Germinal center (tissue), 1 donor: ENCODE data around the gene PPFIA4.
A peak's percentile ranks its signal among the peaks of the same experiment; 100 is the strongest.
"Not testable (repeated sequence)": the region's sequence is repeated elsewhere in the genome, so short reads cannot be mapped to it uniquely, and the experiment has no call there.

Source experiments
- DNase-seq: peaks from one replicate; pipeline ENCODE4 v3.0.0; 2012; ENCODE audit warnings: mixed read lengths, low spot score

Gene PPFIA4

DNA sequence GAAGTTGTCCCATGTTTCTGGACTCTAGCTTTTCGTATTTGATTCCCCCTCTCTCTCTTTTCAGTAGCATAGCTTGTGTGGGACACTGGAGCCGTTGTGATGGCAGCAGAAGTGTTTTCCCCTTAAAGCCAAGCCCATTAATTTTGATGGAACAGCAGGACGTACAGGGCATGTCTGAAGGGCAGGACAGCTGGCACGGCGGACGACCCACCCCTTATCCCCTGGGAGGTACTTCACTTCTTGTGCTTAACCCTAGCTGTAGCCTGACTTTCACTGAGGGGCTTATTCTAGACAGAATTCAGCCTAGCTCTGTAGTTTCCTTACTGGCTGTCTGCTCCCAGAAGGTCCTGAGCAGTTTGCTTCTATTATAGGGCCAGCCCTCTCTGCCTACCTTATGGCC is 8.6 kb upstream of the PPFIA4 start:
- no peak for DNase-seq

DNA sequence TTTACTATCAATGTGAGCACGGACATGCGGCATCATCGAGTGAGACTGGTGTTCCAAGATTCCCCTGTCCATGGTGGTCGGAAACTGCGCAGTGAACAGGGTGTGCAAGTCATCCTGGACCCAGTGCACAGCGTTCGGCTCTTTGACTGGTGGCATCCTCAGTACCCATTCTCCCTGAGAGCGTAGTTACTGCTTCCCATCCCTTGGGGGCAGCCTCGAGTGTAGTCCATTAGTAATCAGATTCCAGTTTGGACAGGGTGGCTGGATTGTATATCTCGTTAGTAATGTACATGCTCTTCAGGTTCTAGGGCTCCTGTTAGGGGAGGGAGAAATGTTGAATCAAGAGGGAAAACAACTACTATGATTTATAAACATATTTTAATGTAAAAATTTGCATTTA is 3.4 kb upstream of the PPFIA4 start:
- not testable (repeated sequence) for DNase-seq

DNA sequence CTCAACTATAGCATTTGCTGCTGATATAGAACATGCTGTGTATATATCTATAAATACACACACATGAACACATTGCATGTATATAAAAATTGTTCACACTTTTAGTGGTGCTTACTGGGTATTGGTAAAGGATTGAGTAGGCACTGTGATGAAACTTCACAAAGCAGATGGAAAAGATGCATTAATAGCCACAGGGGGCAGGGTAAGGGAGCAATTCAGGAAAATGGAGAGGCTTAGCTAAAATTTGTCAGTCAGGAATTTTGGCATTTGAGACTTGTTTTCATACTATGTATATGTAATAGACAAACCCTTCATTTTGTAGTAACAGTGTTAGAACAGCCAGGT is 633 bp upstream of the PPFIA4 start:
- no peak for DNase-seq

DNA sequence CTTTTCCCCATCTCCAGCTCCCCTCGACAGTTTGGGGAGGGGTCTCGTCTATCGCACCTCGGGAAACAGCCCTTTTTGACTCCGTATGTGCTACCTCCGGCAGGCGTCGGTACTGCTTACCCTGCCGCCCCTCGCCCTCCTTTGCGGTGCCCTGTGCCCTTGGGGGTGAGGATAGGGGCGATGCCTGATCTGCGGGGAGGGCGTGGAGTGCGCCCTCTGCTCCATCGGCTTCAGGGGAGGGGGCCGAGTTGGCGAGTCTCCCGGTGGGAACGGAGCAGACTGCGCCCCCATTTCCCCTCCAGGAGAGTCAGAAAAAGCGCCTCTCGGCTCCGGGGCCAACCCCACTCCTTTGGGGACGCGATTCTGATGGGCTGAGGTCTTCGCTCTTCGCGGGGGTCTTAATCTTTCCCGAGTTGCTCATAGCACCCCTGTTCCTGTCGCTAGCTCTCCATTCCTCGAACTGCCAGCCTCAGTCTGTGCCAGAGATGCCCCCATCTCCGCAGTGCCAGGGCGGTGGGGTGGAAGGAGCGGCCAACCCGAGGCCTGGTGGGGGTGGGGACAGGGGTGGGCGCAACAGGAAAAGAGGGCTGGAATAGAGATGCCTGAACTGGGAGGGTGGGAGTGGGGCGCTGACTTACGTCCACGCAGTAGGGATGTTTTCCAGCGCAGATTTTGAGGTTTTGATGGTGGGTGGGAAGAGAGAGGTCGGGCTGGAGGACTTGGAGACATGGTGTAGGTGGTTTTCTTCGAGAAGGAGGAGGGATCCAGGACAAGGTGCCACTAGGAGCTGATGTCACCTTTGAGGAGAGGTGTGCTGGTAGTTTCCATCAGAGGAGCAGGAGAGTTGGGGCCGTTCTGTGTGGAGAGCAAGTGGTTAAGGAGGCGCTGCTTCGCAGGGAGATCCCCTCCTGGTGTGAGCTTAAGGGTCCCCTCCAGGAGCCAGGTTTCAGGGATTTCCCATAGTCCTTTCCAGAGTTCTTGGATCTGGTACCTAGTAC is 674 bp downstream of the PPFIA4 start:
- DNase-seq = no peak

DNA sequence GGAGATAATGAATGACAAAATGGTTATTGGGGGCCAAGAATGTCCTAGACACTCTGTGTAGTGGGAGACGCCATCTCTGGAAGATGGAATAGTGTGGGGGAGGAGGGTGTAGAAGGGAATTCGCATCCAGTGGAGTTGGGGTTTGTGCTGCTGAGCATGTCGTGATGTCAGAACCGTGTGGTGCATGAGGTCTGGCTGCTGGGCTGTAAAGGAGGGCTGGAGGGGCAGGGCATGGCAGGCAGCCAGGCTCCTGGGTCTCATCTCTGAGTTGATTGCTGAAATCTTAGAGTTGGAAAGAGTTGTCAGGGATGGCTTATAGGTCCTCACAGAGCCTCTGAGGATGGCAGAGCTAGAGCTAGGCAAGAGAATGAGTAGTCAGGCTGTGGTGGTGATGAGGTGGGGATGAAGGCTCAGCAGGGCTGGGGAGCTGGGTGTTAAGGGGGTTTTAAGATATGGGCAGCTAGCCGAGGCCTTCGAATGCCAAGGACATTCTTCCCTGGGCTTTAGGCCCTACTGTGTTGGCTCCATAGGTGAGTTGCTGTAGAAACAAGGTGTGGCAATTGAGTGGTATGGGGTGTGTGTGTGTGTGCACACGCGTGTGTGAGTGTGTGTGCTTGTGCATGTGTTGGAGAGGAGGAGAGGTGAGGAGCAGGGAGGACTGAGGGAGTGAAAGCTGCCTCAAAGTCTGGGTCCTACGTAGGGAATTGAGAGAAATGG is 1.9 kb downstream of the PPFIA4 start:
- DNase-seq = peak; percentile 2

DNA sequence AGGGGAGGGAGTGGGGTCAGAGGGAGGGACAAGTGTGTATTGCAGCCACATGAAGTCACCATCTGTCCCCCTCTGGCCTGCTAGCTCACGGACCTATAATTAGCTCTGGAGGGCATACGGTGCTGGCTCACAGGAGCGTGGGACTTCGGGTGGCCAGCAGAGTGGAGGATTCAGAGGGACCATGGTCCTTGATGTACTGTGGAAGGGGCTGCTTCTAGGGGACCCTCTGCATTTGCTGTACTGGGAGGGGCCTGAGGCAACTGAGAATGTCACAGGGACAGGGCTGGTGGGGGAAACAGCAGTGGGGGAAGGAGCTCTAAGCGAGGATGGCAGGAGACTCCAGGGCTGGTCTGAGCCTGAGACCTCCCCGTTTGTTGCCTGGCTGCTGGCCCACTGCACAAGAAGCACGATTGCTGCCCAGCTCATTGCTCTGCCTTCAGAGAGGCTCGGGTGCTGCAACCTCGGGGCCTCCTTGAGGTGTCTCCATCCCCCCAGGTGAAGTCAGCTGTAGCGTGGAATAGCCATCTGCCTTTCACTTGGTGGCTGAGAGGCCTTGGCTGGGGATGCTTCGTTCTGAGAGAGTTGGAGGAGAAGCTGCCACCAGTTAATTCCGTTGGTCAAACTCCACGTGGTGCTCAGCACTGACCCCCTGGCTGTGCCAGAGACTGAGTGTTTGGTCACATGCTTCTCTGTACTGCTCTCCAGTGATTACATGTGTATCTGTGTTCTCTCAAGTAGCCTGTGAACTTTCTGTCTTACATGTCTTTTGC is 2.7 kb downstream of the PPFIA4 start:
- DNase-seq = peak; percentile 1

DNA sequence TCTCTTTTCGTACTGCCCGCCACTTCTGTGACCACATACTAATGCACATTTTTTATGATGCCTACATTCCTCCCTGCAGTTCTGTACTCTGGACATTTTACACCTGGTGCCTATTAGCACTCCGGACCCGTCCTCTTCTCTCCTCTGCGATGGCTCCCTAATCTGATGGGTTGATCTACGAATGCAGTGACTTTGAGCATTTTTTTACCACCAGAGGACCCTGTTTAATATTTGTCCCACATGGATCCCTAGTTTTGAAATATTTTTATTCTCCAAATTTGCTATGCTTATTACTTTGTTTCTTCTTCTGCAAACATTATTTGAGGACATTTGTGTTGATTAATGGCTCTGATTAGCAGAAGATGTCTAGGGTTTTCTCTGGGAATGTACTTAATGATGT is 5.2 kb downstream of the PPFIA4 start:
- no peak for DNase-seq

DNA sequence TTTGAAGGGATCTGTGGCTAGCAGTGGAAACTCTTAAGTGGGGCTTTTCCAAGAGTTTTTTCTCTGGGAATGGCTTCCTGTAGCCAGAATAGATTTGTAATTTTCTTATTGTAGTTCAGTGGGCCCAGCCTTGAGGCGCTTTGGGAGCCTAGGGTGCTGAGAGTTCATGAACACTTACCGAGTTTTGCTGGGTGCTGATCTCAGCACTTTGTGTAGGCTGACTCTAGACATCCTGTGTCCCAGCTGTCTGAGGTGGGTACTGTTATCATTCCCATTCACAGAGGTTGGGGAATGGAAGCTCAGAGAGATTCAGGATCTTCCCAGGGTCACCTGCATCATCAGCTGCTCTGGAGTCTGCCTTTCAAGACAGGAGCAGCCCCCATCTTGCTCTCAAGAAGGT is 7.0 kb downstream of the PPFIA4 start:
- no peak for DNase-seq

DNA sequence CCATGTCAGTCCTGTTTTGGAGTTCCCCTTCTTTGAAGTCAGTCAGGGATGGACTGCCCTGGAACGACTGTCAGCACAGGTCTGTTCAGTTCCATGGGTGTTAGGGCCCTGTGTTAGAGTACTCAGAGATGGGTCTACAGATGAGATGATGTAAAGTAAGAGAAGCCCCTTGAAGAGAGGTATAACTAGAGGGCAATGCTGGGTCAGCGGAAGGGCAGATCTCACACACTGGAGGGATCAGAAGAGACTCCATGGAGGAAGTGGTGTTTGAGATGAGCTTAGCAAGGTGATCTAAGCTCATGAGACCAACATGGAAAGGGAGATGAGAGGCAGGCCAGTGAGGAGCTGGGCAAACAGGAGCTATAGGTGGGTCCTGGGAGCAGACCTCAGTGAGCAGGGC is 7.6 kb downstream of the PPFIA4 start:
- DNase-seq = no peak

DNA sequence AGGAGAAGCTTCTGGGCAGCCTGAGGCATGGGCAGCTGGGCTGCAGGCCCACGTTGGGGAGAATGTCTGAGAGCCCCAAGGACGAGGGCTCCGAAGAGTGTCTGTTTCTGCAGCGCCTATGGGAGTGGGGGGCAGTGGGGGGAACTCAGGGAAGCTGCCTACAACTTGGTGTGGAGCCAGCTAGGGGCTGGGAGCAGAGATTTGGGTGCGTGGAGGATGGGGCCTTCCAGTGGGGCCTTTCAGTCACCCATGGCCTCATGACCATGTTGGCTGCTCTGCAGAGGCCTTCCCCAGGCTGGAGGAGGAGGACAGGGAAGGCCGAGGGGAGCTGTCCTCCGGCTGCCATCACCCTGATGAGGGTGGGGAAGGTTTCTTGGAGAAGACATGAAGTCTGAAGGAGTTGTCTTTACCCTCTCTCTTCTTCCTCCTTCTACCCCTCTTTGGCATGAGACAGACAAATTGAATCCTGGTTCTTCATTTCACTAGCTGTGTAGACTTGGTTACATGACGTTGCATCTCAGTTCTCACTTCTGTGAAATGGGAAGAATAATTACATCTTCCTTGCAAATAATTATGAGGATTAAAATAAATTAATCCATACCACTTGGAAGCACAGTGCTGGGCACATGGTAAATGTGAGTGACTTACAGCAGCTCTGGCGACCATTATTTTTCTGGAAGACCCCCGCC is 8.3 kb downstream of the PPFIA4 start:
- no peak for DNase-seq

DNA sequence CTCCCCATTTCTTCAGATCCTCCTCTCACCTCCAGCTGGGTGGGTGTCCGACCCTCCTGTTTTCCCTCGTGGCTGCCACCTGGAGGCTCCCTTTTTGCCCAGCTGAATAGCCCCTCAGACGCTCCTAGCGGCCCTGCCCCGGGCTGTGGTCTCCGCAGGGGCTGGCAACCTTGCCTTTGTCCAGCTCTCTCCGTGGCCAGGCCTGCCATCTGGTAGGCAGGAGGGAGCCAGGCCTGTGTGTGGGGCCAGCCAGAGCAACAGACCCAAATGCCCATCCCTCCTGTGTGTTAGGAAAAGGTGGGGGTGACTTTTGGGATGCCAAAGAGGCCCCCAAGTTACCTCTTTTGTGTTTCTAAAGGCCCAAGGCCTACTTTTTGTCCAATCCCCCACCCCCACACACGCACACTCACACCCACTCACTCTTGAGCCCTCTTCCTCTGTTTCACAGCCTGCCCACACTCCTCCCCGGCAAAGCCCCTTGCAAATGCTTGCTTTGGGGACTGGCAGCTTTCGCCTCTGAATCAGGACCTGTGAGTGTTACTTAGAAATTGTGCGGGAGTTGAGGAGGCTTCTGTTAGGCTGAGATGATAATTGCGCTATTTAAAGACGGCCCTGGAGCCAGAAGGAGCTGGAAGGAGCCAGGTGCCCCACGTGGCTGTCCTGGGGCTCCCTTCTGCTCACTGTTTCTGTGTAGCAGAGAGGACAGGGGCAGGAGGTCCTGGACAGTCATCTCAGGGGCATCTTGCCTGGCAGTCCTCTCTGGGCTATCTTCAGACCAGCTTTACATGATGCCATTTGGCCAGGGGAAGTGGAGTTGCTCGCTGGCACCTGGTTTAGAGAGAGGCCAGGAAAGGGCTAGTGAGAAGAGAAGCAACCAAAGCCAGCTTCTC is 9.1 kb downstream of the PPFIA4 start:
- DNase-seq = no peak

DNA sequence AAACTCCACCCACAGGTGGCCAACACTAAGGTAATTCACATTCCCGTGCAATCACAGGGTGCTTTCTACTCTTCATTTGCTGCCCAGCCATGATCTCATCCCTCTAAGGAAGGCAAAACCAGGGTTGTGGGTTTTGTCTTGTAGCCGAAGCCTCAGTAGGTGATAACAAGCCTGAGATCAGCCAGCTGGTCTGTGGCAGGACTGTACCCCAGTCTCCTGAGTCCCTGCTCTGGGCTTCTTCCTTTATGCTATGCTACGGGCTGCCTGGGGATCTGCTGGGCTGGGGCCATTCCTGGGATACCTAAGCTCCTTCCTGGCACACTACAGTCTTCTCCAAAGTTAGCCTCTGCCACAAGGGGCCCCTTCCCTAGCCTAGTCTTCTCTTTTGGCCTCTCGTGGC is 9.8 kb downstream of the PPFIA4 start:
- no peak for DNase-seq

DNA sequence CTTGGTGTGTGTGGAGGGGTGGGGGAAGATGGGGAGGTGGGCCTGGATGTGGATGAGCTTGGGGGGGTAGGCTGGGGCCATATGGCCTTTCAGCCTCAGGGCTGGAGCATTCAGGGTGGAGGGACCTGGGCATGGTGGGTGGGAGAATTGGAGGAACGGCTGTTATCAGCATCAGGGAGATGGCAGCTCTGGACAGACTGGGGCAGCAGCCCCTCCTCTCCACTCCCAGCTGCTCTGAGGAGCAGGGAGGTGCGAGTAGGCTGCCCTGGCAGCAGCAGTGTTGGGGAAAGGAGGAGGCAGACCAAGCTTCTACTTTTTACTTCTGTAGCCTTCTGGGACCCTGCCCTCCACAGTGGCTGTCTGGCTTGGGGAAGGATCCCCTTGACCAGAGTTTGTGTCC is 10.2 kb downstream of the PPFIA4 start:
- DNase-seq = no peak

DNA sequence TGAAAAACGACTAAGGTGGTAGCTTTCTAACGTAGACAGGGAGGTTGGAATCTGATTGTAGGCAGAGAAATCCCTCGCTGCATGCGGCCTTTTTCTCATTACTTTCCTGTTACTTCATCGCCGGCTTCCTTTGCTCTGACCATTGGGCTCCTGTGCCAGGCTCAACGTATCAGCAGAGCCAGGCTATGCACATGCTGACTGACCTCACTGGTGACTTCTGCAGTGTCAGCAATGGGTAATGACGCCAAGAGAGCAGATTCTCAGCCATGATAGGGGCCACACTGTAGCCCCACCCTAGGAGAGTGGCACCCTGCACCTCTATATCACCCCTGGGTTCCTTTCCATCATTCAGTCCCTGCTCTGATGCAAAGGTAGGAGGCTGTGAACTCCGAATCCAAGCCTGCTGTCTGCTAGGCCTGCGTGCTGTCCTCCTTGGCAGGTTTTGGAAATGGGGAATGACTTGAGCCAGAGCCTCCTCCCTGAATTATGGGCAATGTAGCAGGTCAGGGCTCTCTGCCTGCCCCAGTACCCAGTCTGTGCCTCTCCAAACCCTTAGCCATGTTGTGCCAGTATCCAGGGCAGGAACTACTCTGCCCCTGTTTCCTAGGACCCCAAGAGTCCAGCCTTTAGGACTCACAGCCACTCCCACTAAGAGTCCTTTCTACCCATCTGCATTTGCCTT is 11.4 kb downstream of the PPFIA4 start:
- no peak for DNase-seq

DNA sequence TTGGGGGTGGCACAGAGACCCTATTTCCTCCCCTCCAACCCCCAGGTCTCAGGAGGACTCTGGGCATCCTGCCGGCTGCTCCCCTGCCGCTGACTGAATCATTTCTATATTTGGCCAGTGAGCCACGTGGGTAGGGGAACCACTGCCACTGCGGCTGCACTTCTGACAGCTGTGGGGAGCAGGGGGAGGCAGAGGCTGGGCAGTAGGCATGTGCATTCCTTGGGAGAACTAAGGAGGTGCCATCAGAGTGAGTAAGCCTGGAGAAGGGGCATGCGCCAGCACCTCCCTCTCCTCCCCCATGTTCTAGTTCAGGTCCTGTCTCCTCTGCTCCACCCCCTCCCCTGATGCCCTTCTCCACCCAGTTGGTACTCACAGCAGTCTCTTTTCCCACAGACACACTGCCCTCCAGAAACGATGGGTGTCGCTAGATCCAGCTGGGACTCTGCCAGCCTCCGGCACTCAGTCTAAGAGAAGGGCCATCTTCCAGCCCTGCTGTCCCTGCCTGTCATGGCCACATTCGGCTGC is 12.0 kb downstream of the PPFIA4 start:
- DNase-seq = no peak

DNA sequence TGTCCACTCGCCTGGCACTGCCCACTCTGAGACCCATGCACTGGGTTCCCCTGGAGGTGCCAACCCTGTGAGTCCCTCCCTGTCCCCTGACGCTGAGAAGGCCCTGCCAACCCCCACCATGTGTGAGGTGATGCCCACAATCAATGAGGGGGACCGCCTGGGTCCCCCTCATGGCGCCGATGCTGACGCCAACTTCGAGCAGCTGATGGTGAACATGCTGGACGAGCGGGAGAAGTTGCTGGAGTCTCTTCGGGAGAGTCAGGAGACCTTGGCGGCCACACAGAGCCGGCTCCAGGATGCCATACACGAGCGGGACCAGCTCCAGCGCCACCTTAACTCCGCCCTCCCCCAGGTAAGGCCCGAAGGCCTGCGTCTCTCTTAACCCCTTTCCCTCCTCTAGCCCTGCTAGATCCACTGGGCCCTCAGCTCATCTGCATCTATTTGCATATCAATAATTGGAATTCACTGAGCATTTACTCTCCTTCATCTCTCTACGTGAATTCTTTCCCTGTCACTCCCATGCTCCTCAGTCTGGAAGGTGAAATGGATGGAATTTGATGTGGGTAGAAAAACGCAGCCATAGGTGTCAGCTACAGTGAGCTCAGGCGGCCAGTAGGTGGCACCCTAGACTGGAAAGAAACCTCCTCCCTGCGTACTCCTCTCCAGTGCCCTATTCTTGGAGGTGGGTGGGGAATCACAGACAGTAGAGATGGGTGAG is 12.8 kb downstream of the PPFIA4 start:
- peak; percentile 72 for DNase-seq

DNA sequence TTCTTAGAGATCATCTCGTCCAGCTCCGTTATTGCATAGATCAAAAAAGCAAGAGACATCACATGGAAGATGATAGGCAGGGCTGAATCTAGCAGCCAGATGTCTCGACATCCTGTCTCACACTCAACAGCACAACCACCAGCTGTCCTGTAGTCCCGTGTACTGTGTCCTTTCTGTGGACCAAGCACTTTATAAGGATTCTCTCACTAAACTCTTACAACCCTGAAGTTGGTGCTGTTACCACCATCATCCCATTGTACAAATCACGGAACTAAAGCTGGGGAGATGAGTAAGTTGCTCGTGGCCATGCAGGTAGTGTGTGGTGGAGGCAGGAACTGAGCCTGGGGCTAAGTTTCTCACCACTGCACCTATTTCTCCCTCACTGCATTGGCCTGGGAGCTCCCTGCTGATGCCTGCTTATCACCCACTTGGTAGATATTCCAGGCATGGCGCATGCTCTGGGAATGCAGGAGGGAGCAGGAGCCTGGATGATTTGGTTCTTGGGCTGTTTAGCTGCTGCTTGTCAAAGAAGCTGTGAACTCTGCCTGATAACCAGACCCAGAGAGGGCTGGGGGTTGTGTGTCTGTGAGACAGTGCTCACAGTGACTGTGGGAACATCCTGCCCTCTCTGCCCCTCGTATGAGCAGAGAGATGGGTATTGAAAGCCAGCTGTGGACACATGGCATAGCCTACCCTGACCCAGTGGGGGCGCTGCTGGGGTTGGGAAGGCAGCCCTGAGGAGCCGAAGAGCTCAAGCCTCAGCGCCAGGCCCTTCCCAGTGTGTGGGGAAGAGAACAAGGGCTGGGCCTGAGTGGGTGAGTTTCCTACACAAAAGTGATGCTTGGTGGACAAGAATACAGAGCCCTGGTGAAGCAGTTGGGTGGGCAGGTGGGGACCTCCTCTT is 13.6 kb downstream of the PPFIA4 start:
- DNase-seq = no peak

DNA sequence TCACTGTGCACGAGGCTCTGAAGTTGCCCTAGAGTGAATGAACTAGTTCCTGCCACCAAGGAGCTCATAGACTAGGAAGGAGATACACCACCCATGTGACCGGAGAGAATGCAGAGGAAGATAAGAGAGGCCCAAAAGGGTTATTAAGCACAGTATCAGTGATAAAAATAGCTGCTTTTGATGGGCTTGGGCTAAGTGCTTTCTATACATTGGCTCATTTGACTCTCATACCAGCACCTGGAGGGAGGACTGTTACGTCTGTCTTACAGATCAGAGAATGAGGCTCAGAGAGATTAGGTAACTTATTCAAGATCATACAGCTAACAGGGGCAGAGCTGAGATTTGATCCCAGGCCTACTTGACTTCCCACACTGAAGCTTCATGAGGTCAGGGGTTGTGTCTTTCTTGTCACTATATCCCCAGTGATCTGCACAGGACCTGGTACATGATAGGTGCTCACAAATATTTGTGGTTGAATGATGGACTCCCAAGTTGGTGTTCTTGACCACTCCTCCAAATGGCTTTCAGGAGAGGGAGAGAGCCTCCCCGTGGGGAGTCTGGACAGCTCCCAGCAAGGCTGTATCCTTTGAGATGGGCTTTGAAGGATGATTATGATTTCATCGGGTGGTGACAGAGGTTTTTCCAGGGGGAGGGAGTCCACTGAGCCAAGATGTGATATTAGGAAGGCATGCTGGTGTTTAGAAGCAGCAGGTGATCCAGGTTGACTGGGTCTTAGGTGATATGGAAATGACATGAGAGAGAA is 14.4 kb downstream of the PPFIA4 start:
- no peak for DNase-seq
